Glutamatergic neuron (in vitro differentiated cells): ENCODE results near the gene RASSF5. TPM values are rescaled to one million over a fixed set of nuclear protein-coding genes. Genes with fewer than 3 reads are reported as not detected.

Experiments
- DNase-seq: peaks from one replicate; pipeline ENCODE4 v3.0.0; 2022
- H3K27ac Mint-ChIP-seq: one replicate; pipeline ENCODE4 v1.8.0; 2020; ENCODE audit warnings: mild to moderate bottlenecking, mixed read lengths, inconsistent platforms; ENCODE audit not compliant: unreplicated experiment
- H3K27me3 Mint-ChIP-seq: one replicate; pipeline ENCODE4 v1.8.0; 2020; ENCODE audit warnings: mild to moderate bottlenecking, moderate library complexity, mixed read lengths, inconsistent platforms; ENCODE audit not compliant: unreplicated experiment
- H3K36me3 Mint-ChIP-seq: one replicate; pipeline ENCODE4 v1.8.0; 2020; ENCODE audit warnings: mild to moderate bottlenecking, mixed read lengths, inconsistent platforms; ENCODE audit not compliant: unreplicated experiment
- H3K4me1 Mint-ChIP-seq: one replicate; pipeline ENCODE4 v1.8.0; 2020; ENCODE audit warnings: mild to moderate bottlenecking, low read depth, mixed read lengths, inconsistent platforms; ENCODE audit not compliant: unreplicated experiment
- H3K4me3 Mint-ChIP-seq: one replicate; pipeline ENCODE4 v1.8.0; 2020; ENCODE audit warnings: mild to moderate bottlenecking, mixed read lengths, inconsistent platforms; ENCODE audit not compliant: unreplicated experiment
- H3K9me3 Mint-ChIP-seq: one replicate; pipeline ENCODE4 v1.8.0; 2020; ENCODE audit warnings: mild to moderate bottlenecking, moderate library complexity, mixed read lengths, inconsistent platforms; ENCODE audit not compliant: unreplicated experiment
- CTCF ChIP-seq: fragments of 200-600 bp; sonication (generic); IDR thresholded peaks from one replicate; pipeline ENCODE4 v1.5.0; 2021; ENCODE audit not compliant: partially characterized antibody, unreplicated experiment
- total RNA-seq: library from RNA; stranded (reverse); fragmentation: NEBNext Ultra II Directional; extraction: Animal tissue kit (Norgen Biotek cat#: 25700); gene quantifications from one replicate; pipeline ENCODE4 v1.2.1, GENCODE V29; 2021; ENCODE audit not compliant: unreplicated experiment

RASSF5 gene
- total RNA-seq, 1 donor from 2014 or later, result 2.7 TPM

GRCh38 chr1:206501881-206502280 lies 5.5 kb upstream of the RASSF5 start:
- Mint-ChIP-seq H3K27me3 (peaks cover 8% of the 10 kb centered on the region), H3K36me3 (no peaks in the 10 kb centered on the region), H3K4me3 (no peak overlapping the region), H3K27ac (no peak overlapping the region), H3K4me1 (peaks cover 4% of the 10 kb centered on the region), H3K9me3 (peaks cover 6% of the 10 kb centered on the region)
- no peak for DNase-seq
- TF ChIP-seq CTCF, result no peak

GRCh38 chr1:206502403-206502802 lies 4.9 kb upstream of the RASSF5 start:
- H3K36me3 Mint-ChIP-seq, result no peaks in the 10 kb centered on the region
- no peak overlapping the region for H3K27ac Mint-ChIP-seq
- H3K27me3 Mint-ChIP-seq, result peaks cover 8% of the 10 kb centered on the region
- H3K4me1 Mint-ChIP-seq, result peaks cover 4% of the 10 kb centered on the region
- no peak overlapping the region for H3K4me3 Mint-ChIP-seq
- H3K9me3 Mint-ChIP-seq, result peaks cover 3% of the 10 kb centered on the region
- no peak for DNase-seq
- TF ChIP-seq CTCF, result no peak

GRCh38 chr1:206502812-206503211 lies 4.5 kb upstream of the RASSF5 start:
- TF ChIP-seq CTCF, result no peak
- Mint-ChIP-seq H3K9me3 (peaks cover 3% of the 10 kb centered on the region), H3K4me3 (no peak overlapping the region), H3K27me3 (peaks cover 8% of the 10 kb centered on the region), H3K4me1 (peaks cover 4% of the 10 kb centered on the region), H3K36me3 (no peaks in the 10 kb centered on the region), H3K27ac (no peak overlapping the region)
- DNase-seq, result no peak

GRCh38 chr1:206503591-206504362 lies 3.6 kb upstream of the RASSF5 start:
- Mint-ChIP-seq H3K27ac (no peak overlapping the region), H3K4me1 (peaks cover 9% of the 10 kb centered on the region), H3K36me3 (no peaks in the 10 kb centered on the region), H3K4me3 (no peak overlapping the region), H3K9me3 (peaks cover 3% of the 10 kb centered on the region), H3K27me3 (peaks cover 15% of the 10 kb centered on the region)
- TF ChIP-seq CTCF, result no peak
- no peak for DNase-seq

GRCh38 chr1:206504363-206504713 lies 3.0 kb upstream of the RASSF5 start:
- no peaks in the 10 kb centered on the region for H3K36me3 Mint-ChIP-seq
- H3K9me3 Mint-ChIP-seq, result peaks cover 5% of the 10 kb centered on the region
- H3K4me3 Mint-ChIP-seq, result no peak overlapping the region
- H3K4me1 Mint-ChIP-seq, result peaks cover 14% of the 10 kb centered on the region
- no peak for TF ChIP-seq CTCF
- no peak overlapping the region for H3K27ac Mint-ChIP-seq
- DNase-seq, result no peak
- H3K27me3 Mint-ChIP-seq, result peaks cover 18% of the 10 kb centered on the region
